K562 (cell line): ENCODE data around the gene FAM110D. TPM values are rescaled to one million over a fixed set of nuclear protein-coding genes. Genes with fewer than 3 reads are reported as not detected.
A peak's percentile ranks its signal among the peaks of the same experiment; 100 is the strongest.

ENCODE experiments used
- C11orf30 ChIP-seq: fragments of 450-650 bp; IDR thresholded peaks from 2 replicates; pipeline ENCODE4 v1.6.1; 2016; ENCODE audit warnings: low read depth, mild to moderate bottlenecking
- DDX20 ChIP-seq: fragments of 450-650 bp; IDR thresholded peaks from 2 replicates; pipeline ENCODE4 v1.6.1; 2016; ENCODE audit warnings: missing genetic modification characterization, low read depth, mild to moderate bottlenecking, missing compliant biosample characterization, moderate library complexity
- FOXJ2 ChIP-seq: fragments of 200-800 bp; sonication (Bioruptor generic); IDR thresholded peaks from 2 replicates; pipeline ENCODE4 v1.6.1; 2016; ENCODE audit warnings: missing genetic modification characterization, missing compliant biosample characterization
- HEY1 ChIP-seq: fragments of 250-450 bp; sonication (Bioruptor Pico); IDR thresholded peaks from 2 replicates; pipeline ENCODE4 v1.5.0; 2020; ENCODE audit warnings: mild to moderate bottlenecking, moderate library complexity, borderline replicate concordance
- JUND ChIP-seq, 2 experiments: IDR thresholded peaks; 2 replicates in 1 of 2; 3 replicates in 1 of 2; pipeline ENCODE4 v1.6.1; 2011; ENCODE audit warnings: borderline replicate concordance in 2 of 2, low read depth in 2 of 2, low read length in 2 of 2, improper control_type of control experiment in 1 of 2, missing biosample characterization in 1 of 2, missing genetic modification characterization in 1 of 2, missing genetic modification reagents in 1 of 2
- PCBP1 ChIP-seq: fragments of 200-400 bp; formaldehyde crosslinking; IDR thresholded peaks from 2 replicates; pipeline ENCODE4 v1.6.1; 2018; ENCODE audit warnings: mild to moderate bottlenecking, low read depth, low read length; ENCODE audit not compliant: poor library complexity, severe bottlenecking
- PHF20 ChIP-seq: fragments of 450-650 bp; IDR thresholded peaks from 2 replicates; pipeline ENCODE4 v1.6.1; 2018; ENCODE audit not compliant: partially characterized antibody
- POLR2AphosphoS5 ChIP-seq: IDR thresholded peaks from 2 replicates; pipeline ENCODE4 v1.6.1; 2011; ENCODE audit warnings: mild to moderate bottlenecking, low read depth, low read length, moderate library complexity; ENCODE audit not compliant: control insufficient read depth, insufficient read depth
- POLR2H ChIP-seq: IDR thresholded peaks from 2 replicates; pipeline ENCODE4 v1.6.1; 2016; ENCODE audit warnings: missing genetic modification characterization, low read depth, mild to moderate bottlenecking, control low read depth, missing compliant biosample characterization, moderate library complexity
- SPI1 ChIP-seq: IDR thresholded peaks from 2 replicates; pipeline ENCODE4 v1.6.1; 2011; ENCODE audit warnings: low read depth, low read length, control low read depth, borderline replicate concordance
- STAG1 ChIP-seq: sonication (generic); formaldehyde crosslinking; IDR thresholded peaks from 2 replicates; pipeline ENCODE4 v1.5.0; 2020; ENCODE audit warnings: missing genetic modification reagents, borderline replicate concordance
- TCF7 ChIP-seq: sonication (generic); IDR thresholded peaks from 2 replicates; pipeline ENCODE4 v1.6.1; 2016; ENCODE audit warnings: antibody characterized with exemption, borderline replicate concordance
- TEAD1 ChIP-seq, 2 experiments: fragments of 450-650 bp in 1 of 2; sonication (generic) in 1 of 2; formaldehyde crosslinking; IDR thresholded peaks; 2 replicates each; pipeline versions ENCODE4 v1.4.0 to v1.8.0; 2020 to 2022; ENCODE audit warnings: mild to moderate bottlenecking in 2 of 2, missing genetic modification reagents in 1 of 2
- TFE3 ChIP-seq: fragments of 450-650 bp; formaldehyde crosslinking; IDR thresholded peaks from 2 replicates; pipeline ENCODE4 v1.4.0; 2020; ENCODE audit warnings: mild to moderate bottlenecking, mixed read lengths
- ZNF280B ChIP-seq: fragments of 250-450 bp; sonication (Bioruptor Pico); IDR thresholded peaks from 2 replicates; pipeline ENCODE4 v1.5.1; 2021; ENCODE audit warnings: mild to moderate bottlenecking
- ZNF311 ChIP-seq: fragments of 250-450 bp; sonication (Bioruptor Pico); IDR thresholded peaks from 2 replicates; pipeline ENCODE4 v1.4.0; 2020; ENCODE audit warnings: mild to moderate bottlenecking, moderate library complexity
- ZNF436 ChIP-seq: fragments of 250-450, 450-650 bp; sonication (Bioruptor Pico); formaldehyde crosslinking; IDR thresholded peaks from 2 replicates; pipeline ENCODE4 v1.7.0; 2020; ENCODE audit warnings: mild to moderate bottlenecking
- ZNF707 ChIP-seq: fragments of 250-450 bp; sonication (Bioruptor Pico); conservative IDR thresholded peaks from 2 replicates; pipeline ENCODE4 v1.8.0; 2022; ENCODE audit warnings: inconsistent platforms, mild to moderate bottlenecking, moderate library complexity
- ZNF77 ChIP-seq: fragments of 250-450 bp; sonication (Bioruptor Pico); IDR thresholded peaks from 2 replicates; pipeline ENCODE4 v1.5.0; 2020
- polyA plus RNA-seq, 8 experiments: library from polyadenylated mRNA; depleted of rRNA in 4 of 8; stranded (reverse) in 5 of 8; unstranded in 3 of 8; fragments of >200 nt; fragmentation: Nextera tagmentation in 2 of 8; fragmentation: Illumina TruSeq in 1 of 8; extraction: Ambion mirVana in 2 of 8; extraction: Trizol in 1 of 8; gene quantifications; 2 replicates each; pipeline versions ENCODE4 v1.2.1 to v1.2.3, GENCODE V29; 2011 to 2014; ENCODE audit warnings: inconsistent platforms in 1 of 8, missing spikeins in 1 of 8
- total RNA-seq, 7 experiments: library from RNA; depleted of rRNA in 6 of 7; stranded (reverse); fragments of >200 nt in 6 of 7; fragmentation: Illumina TruSeq in 2 of 7; extraction: Trizol in 2 of 7; gene quantifications; 2 replicates each; pipeline versions ENCODE4 v1.2.1 to v1.2.3, GENCODE V29; 2011 to 2021; ENCODE audit warnings: low replicate concordance in 1 of 7
- TF ChIP-seq, protein P1 (sequence below): sonication (generic); formaldehyde crosslinking; IDR thresholded peaks from 2 replicates; pipeline ENCODE4 v1.8.1; 2023; ENCODE audit warnings: mild to moderate bottlenecking, missing genetic modification reagents, moderate library complexity
- TF ChIP-seq, protein P2 (sequence below): fragments of 450-650 bp; IDR thresholded peaks from 2 replicates; pipeline ENCODE4 v1.6.1; 2016; ENCODE audit warnings: low read depth, mild to moderate bottlenecking, moderate library complexity

FAM110D gene
- total and polyA plus RNA-seq, 9 of the 15 experiments (the other 6 are each of a cell fraction or from before 2014, with no cell fraction given), result 0.04 to 1.1 (median 0.33) TPM

DNA sequence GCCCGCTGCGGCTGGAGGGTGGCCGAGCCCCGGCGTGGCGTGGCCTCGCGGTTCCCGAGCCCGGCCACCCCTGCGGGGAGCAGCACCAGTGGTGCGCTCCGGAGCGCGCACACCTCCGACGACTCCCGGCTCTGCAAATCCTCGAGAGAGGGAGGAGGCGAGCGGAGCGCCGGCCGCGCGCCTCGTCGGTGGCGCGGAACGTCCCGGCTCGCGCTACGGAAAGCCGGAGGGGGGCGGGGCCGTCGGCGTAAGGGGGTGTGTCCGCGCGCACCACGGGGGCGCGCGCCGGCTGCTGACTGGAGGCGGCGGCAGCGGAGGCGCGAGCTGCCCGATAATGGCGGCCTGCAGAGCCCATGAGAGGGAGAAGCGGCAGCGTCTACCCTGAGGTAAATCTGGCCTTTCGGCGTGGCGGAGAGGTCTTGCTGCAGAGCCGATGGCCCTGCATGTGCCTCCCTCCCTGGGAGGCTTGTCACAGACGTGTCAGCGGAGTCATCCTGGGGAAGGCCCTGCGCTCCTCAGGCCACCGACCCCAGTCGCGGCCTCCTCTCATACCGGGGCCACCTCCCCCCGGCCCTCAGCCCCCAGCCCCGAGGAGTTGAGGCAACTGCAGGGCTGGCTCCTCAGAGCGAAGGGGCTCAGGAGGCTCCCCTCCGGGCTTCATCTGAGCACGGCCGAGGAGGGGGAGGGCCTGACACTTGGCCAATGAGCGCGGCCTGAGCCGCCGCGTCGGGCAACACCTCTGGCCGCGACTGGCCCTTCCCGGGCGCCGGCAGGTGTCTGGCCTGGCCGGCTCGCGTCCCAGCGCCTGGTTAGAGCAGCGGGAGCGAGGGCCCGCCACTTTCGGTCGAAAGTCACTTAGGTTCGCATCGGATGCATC is 47.1 kb upstream of the FAM110D start, which contains the start of gene PDIK1L (continued):
- TF ChIP-seq ZNF707 (CRISPR knock-in tag) (no peak), PHF20 (peak; percentile 61), PCBP1 (no peak), TEAD1 (CRISPR knock-in tag; IDR thresholded peaks at IDR 0.05) (peak in 1 of 2 experiments; percentile 69; a peak in 1 of 4 replicates), FOXJ2 (tag) (0 out of 2 replicates have a peak, but pooled peaks have one; percentile 62), SPI1 (no peak), C11orf30 (peak; percentile 62), HEY1 (CRISPR knock-in tag) (no peak), ZNF436 (CRISPR knock-in tag) (0 out of 2 replicates have a peak, but pooled peaks have one; percentile 14), TFE3 (no peak), STAG1 (CRISPR knock-in tag) (no peak), POLR2AphosphoS5 (peak; percentile 69), ZNF77 (no peak), ZNF311 (CRISPR knock-in tag) (0 out of 2 replicates have a peak, but pooled peaks have one; percentile 52), TCF7 (no peak), POLR2H (tag) (peak; percentile 69; the same call in 1 of the 2 replicates), DDX20 (tag) (no peak), JUND (IDR thresholded peaks at IDR 0.05; ENCODE audit: borderline replicate concordance, low read depth, low read length) (peak; percentile 86), JUND (tag; IDR thresholded peaks at IDR 0.05; ENCODE audit: borderline replicate concordance, low read depth, low read length) (no peak; the same call in 2 of the 3 replicates), ZNF280B (CRISPR knock-in tag) (no peak)
- TF ChIP-seq, protein P1, sequence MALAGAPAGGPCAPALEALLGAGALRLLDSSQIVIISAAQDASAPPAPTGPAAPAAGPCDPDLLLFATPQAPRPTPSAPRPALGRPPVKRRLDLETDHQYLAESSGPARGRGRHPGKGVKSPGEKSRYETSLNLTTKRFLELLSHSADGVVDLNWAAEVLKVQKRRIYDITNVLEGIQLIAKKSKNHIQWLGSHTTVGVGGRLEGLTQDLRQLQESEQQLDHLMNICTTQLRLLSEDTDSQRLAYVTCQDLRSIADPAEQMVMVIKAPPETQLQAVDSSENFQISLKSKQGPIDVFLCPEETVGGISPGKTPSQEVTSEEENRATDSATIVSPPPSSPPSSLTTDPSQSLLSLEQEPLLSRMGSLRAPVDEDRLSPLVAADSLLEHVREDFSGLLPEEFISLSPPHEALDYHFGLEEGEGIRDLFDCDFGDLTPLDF (CRISPR knock-in tag), result no peak; the same call in 1 of the 2 replicates
- TF ChIP-seq, protein P2, sequence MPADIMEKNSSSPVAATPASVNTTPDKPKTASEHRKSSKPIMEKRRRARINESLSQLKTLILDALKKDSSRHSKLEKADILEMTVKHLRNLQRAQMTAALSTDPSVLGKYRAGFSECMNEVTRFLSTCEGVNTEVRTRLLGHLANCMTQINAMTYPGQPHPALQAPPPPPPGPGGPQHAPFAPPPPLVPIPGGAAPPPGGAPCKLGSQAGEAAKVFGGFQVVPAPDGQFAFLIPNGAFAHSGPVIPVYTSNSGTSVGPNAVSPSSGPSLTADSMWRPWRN, result no peak
